KBM-7 (cell line): Measurements from ENCODE around the gene FRYL.
"Not testable (repeated sequence)": the region's sequence is repeated elsewhere in the genome, so short reads cannot be mapped to it uniquely, and the experiment has no call there.

Source experiments
- DNase-seq: peaks from one replicate; pipeline ENCODE4 v3.0.0-alpha.2; 2015
- in situ Hi-C: fragments of 300-500 bp; cut with MboI; formaldehyde crosslinking; loops from 2 replicates; pipeline ENCODE4 v1.14.3; 2020; ENCODE audit warnings: low sequenced_read_pairs, low pct_unique_long_range_greater_than_20kb, mixed read lengths

FRYL gene

GRCh38 chr4:48484494-48485168, 295.4 kb downstream of the FRYL start:
- in situ Hi-C loops = no loop called here
- peak; percentile 47 for DNase-seq

- in situ Hi-C loops = no loop called here
- peak; percentile 67 for DNase-seq
Measured at GRCh38 chr4:48483777-48484493, 296.1 kb downstream of the FRYL start.

GRCh38 chr4:48483006-48483776, 296.9 kb downstream of the FRYL start, which contains the start of gene SLC10A4:
SLC10A4 (plus strand) TSS chr4:48483343; CDS start chr4:48483562, 219 bp downstream.
- DNase-seq = peak; percentile 65
- in situ Hi-C loops = no loop called here

- DNase-seq = no peak
- in situ Hi-C loops = no loop called here
Measured at GRCh38 chr4:48481581-48481980, 298.5 kb downstream of the FRYL start.

- DNase-seq = no peak
- in situ Hi-C loops = no loop called here
Measured at GRCh38 chr4:48478273-48478672, 301.8 kb downstream of the FRYL start.

- in situ Hi-C loops = no loop called here
- no peak for DNase-seq
Measured at GRCh38 chr4:48475770-48476169, 304.3 kb downstream of the FRYL start.

GRCh38 chr4:48472794-48473193, 307.3 kb downstream of the FRYL start:
- DNase-seq = no peak
- in situ Hi-C loops = no loop called here

- in situ Hi-C loops = no loop called here
- DNase-seq = no peak
Measured at GRCh38 chr4:48470570-48470969, 309.5 kb downstream of the FRYL start.

- DNase-seq = no peak
- in situ Hi-C loops = no loop called here
Measured at GRCh38 chr4:48470137-48470536, 309.9 kb downstream of the FRYL start.

- DNase-seq = no peak
- in situ Hi-C loops = no loop called here
Measured at GRCh38 chr4:48467891-48468290, 312.2 kb downstream of the FRYL start.

GRCh38 chr4:48467442-48467841, 312.6 kb downstream of the FRYL start:
- no peak for DNase-seq
- in situ Hi-C loops = no loop called here

- no peak for DNase-seq
- in situ Hi-C loops = no loop called here
Measured at GRCh38 chr4:48462363-48462762, 317.7 kb downstream of the FRYL start.

GRCh38 chr4:48461000-48461399, 319.1 kb downstream of the FRYL start:
- DNase-seq = no peak
- in situ Hi-C loops = no loop called here

GRCh38 chr4:48454591-48454990, 325.5 kb downstream of the FRYL start:
- in situ Hi-C loops = no loop called here
- no peak for DNase-seq

- DNase-seq, in situ Hi-C loops: not testable (repeated sequence)
Measured at GRCh38 chr4:48451656-48452055, 328.4 kb downstream of the FRYL start.

- DNase-seq = peak; percentile 41
- in situ Hi-C loops = no loop called here
Measured at GRCh38 chr4:48450740-48451139, 329.3 kb downstream of the FRYL start.

- DNase-seq = no peak
- in situ Hi-C loops = no loop called here
Measured at GRCh38 chr4:48449151-48449550, 330.9 kb downstream of the FRYL start.
